CD4-positive, alpha-beta T cell (primary cell): ENCODE data around the gene XG. TPM values are rescaled to one million over a fixed set of nuclear protein-coding genes. Genes with fewer than 3 reads are reported as not detected.

Experiments
- ATAC-seq: fragments of 200-7000 bp; cut with Tn5 transposase; one replicate; pipeline ENCODE4 v1.10.0; 2022; ENCODE audit warnings: mild to moderate bottlenecking; ENCODE audit not compliant: poor library complexity
- CTCF ChIA-PET: fragments of 350-600 bp; sonication (Branson Sonifier 250); formaldehyde crosslinking; loops from one replicate; lab custom pipeline; 2021; ENCODE audit warnings: antibody characterized with exemption, inconsistent platforms; lab: Charles Lee
- POLR2A ChIA-PET: fragments of 350-600 bp; sonication (Branson Sonifier 250); formaldehyde crosslinking; loops from one replicate; lab custom pipeline; 2021; ENCODE audit warnings: antibody characterized with exemption, inconsistent platforms; lab: Charles Lee
- DNase-seq, 14 experiments: peaks; one replicate each; pipeline ENCODE4 v3.0.0-alpha.2; 2013 to 2020; ENCODE audit warnings: mixed read lengths in 2 of 14
- H3K27ac ChIP-seq, 2 donors: one replicate each; pipeline versions ENCODE4 v1.5.1 to v1.7.0; 2013; ENCODE audit warnings: low read length in 2 of 2, low read depth in 1 of 2, mild to moderate bottlenecking in 1 of 2
- H3K27me3 ChIP-seq, 2 experiments: 1 replicate in 1 of 2; 2 replicates in 1 of 2; pipeline versions ENCODE4 v1.6.1 to v1.7.0; 2013; ENCODE audit warnings: low read length in 2 of 2, control low read depth in 1 of 2, mild to moderate bottlenecking in 1 of 2, moderate library complexity in 1 of 2; ENCODE audit not compliant: insufficient read depth in 2 of 2, control insufficient read depth in 1 of 2
- H3K36me3 ChIP-seq: one replicate; pipeline ENCODE4 v1.6.1; 2013; ENCODE audit warnings: low read length, control low read depth; ENCODE audit not compliant: insufficient read depth
- H3K4me1 ChIP-seq: one replicate; pipeline ENCODE4 v1.6.1; 2013; ENCODE audit warnings: low read length, control low read depth; ENCODE audit not compliant: insufficient read depth
- H3K4me3 ChIP-seq: one replicate; pipeline ENCODE4 v1.5.1; 2013; ENCODE audit warnings: mild to moderate bottlenecking, low read length, moderate library complexity
- H3K9me3 ChIP-seq, 2 experiments: 1 replicate in 1 of 2; 2 replicates in 1 of 2; pipeline versions ENCODE4 v1.6.1 to v1.7.0; 2013; ENCODE audit warnings: low read length in 2 of 2, mild to moderate bottlenecking in 2 of 2, control low read depth in 1 of 2, moderate library complexity in 1 of 2; ENCODE audit not compliant: control insufficient read depth in 1 of 2, insufficient read depth in 1 of 2
- H3K27ac Mint-ChIP-seq: one replicate; pipeline ENCODE4 v1.8.0; 2020; ENCODE audit warnings: mixed read lengths
- H3K27me3 Mint-ChIP-seq: one replicate; pipeline ENCODE4 v1.8.0; 2021; ENCODE audit warnings: mixed read lengths
- H3K36me3 Mint-ChIP-seq: one replicate; pipeline ENCODE4 v1.8.0; 2021; ENCODE audit warnings: low read depth, mixed read lengths
- H3K4me1 Mint-ChIP-seq: one replicate; pipeline ENCODE4 v1.8.0; 2021; ENCODE audit warnings: low read depth, mixed read lengths
- H3K4me3 Mint-ChIP-seq: one replicate; pipeline ENCODE4 v1.8.0; 2020; ENCODE audit warnings: mild to moderate bottlenecking, mixed read lengths
- H3K9me3 Mint-ChIP-seq: one replicate; pipeline ENCODE4 v1.8.0; 2020; ENCODE audit warnings: mixed read lengths
- CTCF ChIP-seq: fragments of 200-600 bp; IDR thresholded peaks from one replicate; pipeline ENCODE4 v1.8.0; 2022; ENCODE audit warnings: antibody characterized with exemption, mild to moderate bottlenecking
- intact Hi-C, 2 experiments: fragments of 100-400 bp; cut with DNase I in 1 of 2; cut with micrococcal nuclease in 1 of 2; formaldehyde crosslinking; loops; one replicate each; pipeline versions ENCODE4 v1.15.1 to v1.9.0; 2023 to 2025; cut with DNase I, micrococcal nuclease
- total RNA-seq, 174 experiments: library from RNA in 2 of 174; stranded (reverse) in 2 of 174; gene quantifications; one replicate each; pipeline ENCODE4 v1.2.3 and lab custom pipeline; 2021 to 2026

XG gene
- total RNA-seq, 2 experiments from 2014 or later: not detected

- Mint-ChIP-seq H3K4me1 (peaks cover 7% of the 10 kb centered on the region), H3K27ac (peak overlapping the region; percentile 62), H3K36me3 (peaks cover 62% of the 10 kb centered on the region), H3K9me3 (no peaks in the 10 kb centered on the region), H3K4me3 (no peak overlapping the region), H3K27me3 (no peaks in the 10 kb centered on the region)
- intact Hi-C loops: no loop called here
- CTCF ChIA-PET: no interaction called here
- TF ChIP-seq CTCF: no peak
- Histone ChIP-seq H3K27ac (no peak overlapping the region), H3K4me3 (no peak overlapping the region), H3K36me3 (peaks cover 52% of the 10 kb centered on the region), H3K9me3 (no peaks in the 10 kb centered on the region), H3K27me3 (no peaks in the 10 kb centered on the region), H3K4me1 (peaks cover 17% of the 10 kb centered on the region)
- DNase-seq (no peak), ATAC-seq (no peak)
- POLR2A ChIA-PET: no interaction called here
Observed at GRCh38 chrX:2715066-2715600, 36.7 kb upstream of the XG start.

GRCh38 chrX:2717312-2717711 lies 34.5 kb upstream of the XG start:
- H3K27me3 ChIP-seq: no peaks in the 10 kb centered on the region
- Mint-ChIP-seq H3K27me3 (no peaks in the 10 kb centered on the region), H3K4me1 (no peaks in the 10 kb centered on the region), H3K4me3 (no peak overlapping the region), H3K9me3 (no peaks in the 10 kb centered on the region), H3K36me3 (peaks cover 77% of the 10 kb centered on the region), H3K27ac (no peak overlapping the region)
- H3K4me1 ChIP-seq: peaks cover 9% of the 10 kb centered on the region
- no peak overlapping the region for H3K27ac ChIP-seq
- H3K9me3 ChIP-seq: no peaks in the 10 kb centered on the region
- DNase-seq: no peak
- ATAC-seq: no peak
- TF ChIP-seq CTCF: no peak
- H3K36me3 ChIP-seq: peaks cover 62% of the 10 kb centered on the region
- ChIA-PET POLR2A (no interaction called here), CTCF (no interaction called here)
- no peak overlapping the region for H3K4me3 ChIP-seq
- intact Hi-C loops: no loop called here

- H3K36me3 Mint-ChIP-seq: peaks cover 92% of the 10 kb centered on the region
- Histone ChIP-seq H3K9me3 (no peaks in the 10 kb centered on the region), H3K27ac (no peak overlapping the region), H3K27me3 (no peaks in the 10 kb centered on the region), H3K4me3 (no peak overlapping the region), H3K4me1 (peaks cover 9% of the 10 kb centered on the region), H3K36me3 (peaks cover 69% of the 10 kb centered on the region)
- intact Hi-C loops: no loop called here
- DNase-seq (no peak), ATAC-seq (no peak)
- peak overlapping the region; percentile 21 for H3K27ac Mint-ChIP-seq
- POLR2A ChIA-PET: no interaction called here
- H3K9me3 Mint-ChIP-seq: no peaks in the 10 kb centered on the region
- H3K27me3 Mint-ChIP-seq: no peaks in the 10 kb centered on the region
- CTCF ChIA-PET: no interaction called here
- H3K4me3 Mint-ChIP-seq: no peak overlapping the region
- H3K4me1 Mint-ChIP-seq: no peaks in the 10 kb centered on the region
- TF ChIP-seq CTCF: no peak
Observed at GRCh38 chrX:2718821-2719220, 33.0 kb upstream of the XG start.
